Measurements from ENCODE around the gene SLC17A8.
"Not testable (repeated sequence)": the region's sequence is repeated elsewhere in the genome, so short reads cannot be mapped to it uniquely, and the experiment has no call there.

Gene SLC17A8

GRCh38 chr12:100332852-100333251, 24.0 kb upstream of the SLC17A8 start:
- H3K27ac ChIP-seq = no peak overlapping the region
- no peak for TF ChIP-seq ZFX (IDR thresholded peaks at IDR 0.05; ENCODE audit: borderline replicate concordance)
- no peak for TF ChIP-seq CTCF (IDR thresholded peaks at IDR 0.05)

DNA sequence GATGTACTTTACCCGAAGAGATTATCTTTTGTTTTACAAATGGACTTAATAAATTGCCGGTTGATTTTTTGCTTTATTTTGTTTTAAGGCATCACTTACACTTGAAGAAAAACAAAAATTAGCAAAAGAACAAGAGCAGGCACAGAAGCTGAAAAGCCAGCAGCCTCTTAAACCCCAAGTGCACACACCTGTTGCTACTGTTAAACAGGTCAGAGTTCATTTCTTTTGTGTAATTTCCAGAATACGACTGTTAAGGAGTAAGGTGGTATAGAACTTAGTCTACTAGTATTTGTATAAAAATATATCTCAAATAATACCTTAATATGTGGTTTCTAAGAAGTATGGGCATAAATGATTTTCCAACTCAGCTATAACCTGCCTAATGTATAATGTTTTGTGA, 19.6 kb upstream of the SLC17A8 start:
- TF ChIP-seq ZFX (IDR thresholded peaks at IDR 0.05; ENCODE audit: borderline replicate concordance) (no peak), CTCF (IDR thresholded peaks at IDR 0.05) (no peak)
- peak overlapping the region; percentile 34 for H3K27ac ChIP-seq

DNA sequence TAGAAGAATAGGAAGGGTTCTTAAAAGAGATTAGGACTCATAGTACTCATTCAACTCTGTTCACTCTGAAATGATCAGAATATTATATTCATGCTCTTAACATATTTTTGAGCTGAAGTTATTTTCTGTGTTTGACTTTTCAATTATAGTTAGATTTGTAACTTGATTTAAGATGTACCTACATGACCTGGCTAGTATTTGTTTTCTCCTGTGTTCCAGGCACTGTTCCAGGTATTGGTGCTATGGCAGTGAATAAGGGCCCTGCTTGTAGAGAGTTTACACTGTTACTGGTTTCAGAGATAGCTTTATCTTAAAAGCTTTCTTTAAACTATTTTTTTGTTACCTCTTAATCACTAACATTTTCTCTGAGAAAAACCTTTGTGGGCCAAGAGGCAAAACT, 19.1 kb upstream of the SLC17A8 start:
- peak overlapping the region; percentile 34 for H3K27ac ChIP-seq
- no peak for TF ChIP-seq CTCF (IDR thresholded peaks at IDR 0.05)
- no peak for TF ChIP-seq ZFX (IDR thresholded peaks at IDR 0.05; ENCODE audit: borderline replicate concordance)

DNA sequence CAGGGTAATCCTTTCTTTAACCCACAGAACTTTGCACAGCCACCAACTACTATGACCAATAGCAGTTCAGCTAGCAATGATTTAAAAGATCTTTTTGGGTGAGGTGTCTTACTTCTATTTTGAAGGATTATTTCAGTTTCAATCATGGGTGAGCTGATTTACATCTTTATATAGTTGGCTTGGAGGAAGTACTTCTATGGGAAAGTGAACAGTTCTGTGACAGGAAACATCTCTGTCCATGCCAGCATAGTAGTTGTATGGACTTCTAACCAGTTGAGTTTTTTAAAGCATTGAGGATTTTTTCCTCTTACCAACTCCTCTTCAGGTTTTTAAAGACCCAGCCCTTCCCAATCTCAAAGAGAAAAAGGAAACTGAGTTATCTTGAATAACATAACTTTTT, 17.8 kb upstream of the SLC17A8 start:
- TF ChIP-seq CTCF (IDR thresholded peaks at IDR 0.05) (no peak), ZFX (IDR thresholded peaks at IDR 0.05; ENCODE audit: borderline replicate concordance) (no peak)
- H3K27ac ChIP-seq = no peak overlapping the region

- H3K27ac ChIP-seq = not testable (repeated sequence)
Measured at GRCh38 chr12:100342897-100343296, 14.0 kb upstream of the SLC17A8 start.

DNA sequence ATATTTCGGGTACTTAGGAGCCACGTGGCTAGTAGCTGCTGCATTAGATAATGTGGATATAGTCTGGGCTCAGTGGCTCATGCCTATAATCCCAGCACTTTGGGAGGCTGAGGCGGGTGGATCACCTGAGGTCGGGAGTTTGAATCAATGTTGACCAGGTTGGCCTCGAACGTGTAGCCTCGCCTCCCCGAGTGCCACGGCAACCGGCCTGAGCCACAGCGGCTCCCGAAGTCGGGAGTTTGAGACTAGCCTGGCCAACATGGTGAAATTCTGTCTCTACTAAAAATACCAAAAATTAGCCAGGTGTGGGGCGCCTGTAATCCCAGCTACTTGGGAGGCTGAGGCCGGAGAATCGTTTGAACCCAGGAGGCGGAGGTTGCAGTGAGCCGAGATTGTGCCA, 12.5 kb upstream of the SLC17A8 start:
- not testable (repeated sequence) for H3K27ac ChIP-seq

DNA sequence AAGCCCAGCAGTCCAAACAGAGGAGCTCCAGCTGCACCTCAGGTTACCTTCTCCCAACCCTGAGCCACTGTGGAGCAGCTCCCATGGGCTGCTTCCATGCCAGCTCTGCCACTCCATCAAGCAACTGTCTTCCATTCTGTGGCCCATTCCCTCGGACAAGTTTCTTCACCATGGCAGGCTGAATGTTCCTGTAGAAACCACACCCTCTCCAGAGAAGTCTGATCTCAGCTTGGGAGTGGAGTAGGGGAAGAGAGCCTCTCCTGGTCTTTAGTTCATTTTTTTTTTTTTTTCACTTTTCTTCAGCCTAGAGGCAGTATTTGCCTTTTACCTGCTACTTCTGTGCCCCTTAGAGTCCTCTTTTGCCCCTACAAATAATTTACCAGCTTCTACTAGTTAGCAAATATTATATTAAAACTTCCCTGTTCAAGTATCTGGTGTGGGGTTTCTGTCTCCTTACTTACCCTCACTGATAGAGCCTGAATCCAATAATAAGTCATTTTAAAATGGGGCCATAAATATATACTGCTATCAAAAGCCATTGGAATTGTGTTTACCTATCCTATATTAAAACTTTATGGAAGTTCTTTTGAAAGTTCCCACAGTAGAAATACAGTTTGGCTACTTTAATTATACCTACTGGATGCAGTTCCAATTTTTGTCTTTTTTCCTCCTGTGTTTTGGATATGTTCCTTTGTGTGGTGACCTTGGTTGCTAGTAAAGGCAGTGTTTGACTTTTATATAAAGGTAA, 11.7 kb upstream of the SLC17A8 start:
- H3K27ac ChIP-seq = no peak overlapping the region

DNA sequence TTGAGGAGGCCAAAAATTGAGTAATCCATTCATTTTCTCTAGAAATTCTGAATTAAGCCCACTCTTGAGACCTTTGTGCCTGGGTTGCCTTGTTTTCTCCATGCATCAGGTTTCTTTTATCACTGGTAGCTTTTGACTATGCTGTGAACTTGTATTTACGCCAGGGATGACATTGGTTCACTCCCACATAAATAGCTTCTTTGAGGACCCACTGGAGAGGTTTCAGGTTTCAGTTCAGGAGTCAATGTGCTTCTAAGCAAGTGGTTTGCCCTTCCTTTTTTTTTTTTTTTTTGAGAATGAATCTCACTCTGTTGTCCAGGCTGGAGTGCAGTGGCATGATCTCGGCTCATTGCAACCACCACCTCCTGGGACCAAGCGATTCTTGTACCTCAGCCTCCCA, 10.2 kb upstream of the SLC17A8 start:
- H3K27ac ChIP-seq = no peak overlapping the region
- TF ChIP-seq ZFX (IDR thresholded peaks at IDR 0.05; ENCODE audit: borderline replicate concordance) (no peak), CTCF (IDR thresholded peaks at IDR 0.05) (no peak)

More for the DNA sequence above, 11.7 kb upstream of the SLC17A8 start:
- no peak for TF ChIP-seq CTCF (IDR thresholded peaks at IDR 0.05)
- no peak for TF ChIP-seq ZFX (IDR thresholded peaks at IDR 0.05; ENCODE audit: borderline replicate concordance)
